Caco-2 (cell line): ENCODE results near the gene LMLN. TPM values are rescaled to one million over a fixed set of nuclear protein-coding genes. Genes with fewer than 3 reads are reported as not detected.

ENCODE experiments used
- BruUV-seq: library from RNA; stranded (reverse); fragments of 400-500 nt; replicated peaks from 2 replicates; lab custom pipeline; 2021; lab: Mats Ljungman, UMichigan
- CTCF ChIA-PET: fragments of 300-600 bp; sonication (Branson Sonifier 250); formaldehyde crosslinking; loops from one replicate; lab custom pipeline; 2022; ENCODE audit warnings: antibody characterized with exemption; lab: Charles Lee
- POLR2A ChIA-PET: fragments of 300-600 bp; sonication (Branson Sonifier 250); formaldehyde crosslinking; loops from one replicate; lab custom pipeline; 2022; ENCODE audit warnings: antibody characterized with exemption; lab: Charles Lee
- DNase-seq, 2 experiments: peaks; one replicate each; pipeline versions ENCODE4 v3.0.0 to v3.0.0-alpha.2; 2020 to 2022
- H3K27me3 ChIP-seq: replicated peaks from 2 replicates; pipeline ENCODE4 v1.6.0; 2011; ENCODE audit warnings: low read length; ENCODE audit not compliant: control insufficient read depth, insufficient read depth
- H3K36me3 ChIP-seq: 2 replicates; pipeline ENCODE4 v1.5.1; 2011; ENCODE audit warnings: low read length; ENCODE audit not compliant: control insufficient read depth, insufficient read depth
- H3K4me1 ChIP-seq: fragments of 250-450 bp; sonication (Bioruptor Pico); 2 replicates; pipeline ENCODE4 v1.5.1; 2020; ENCODE audit warnings: mild to moderate bottlenecking
- H3K4me3 ChIP-seq: 2 replicates; pipeline ENCODE4 v1.5.1; 2011; ENCODE audit warnings: low read depth, mild to moderate bottlenecking, control low read depth, low read length
- H3K9me3 ChIP-seq: fragments of 250-450 bp; sonication (Bioruptor Pico); 2 replicates; pipeline ENCODE4 v1.5.1; 2020; ENCODE audit warnings: mild to moderate bottlenecking, moderate library complexity
- H3K27ac Mint-ChIP-seq: one replicate; pipeline ENCODE4 v1.8.0; 2022; ENCODE audit warnings: mixed read lengths; ENCODE audit not compliant: unreplicated experiment
- H3K27me3 Mint-ChIP-seq: one replicate; pipeline ENCODE4 v1.8.0; 2022; ENCODE audit warnings: mixed read lengths; ENCODE audit not compliant: insufficient read depth, unreplicated experiment
- H3K36me3 Mint-ChIP-seq: one replicate; pipeline ENCODE4 v1.8.0; 2022; ENCODE audit warnings: mild to moderate bottlenecking, mixed read lengths; ENCODE audit not compliant: insufficient read depth, unreplicated experiment
- H3K4me1 Mint-ChIP-seq: one replicate; pipeline ENCODE4 v1.8.0; 2022; ENCODE audit warnings: low read depth, mixed read lengths; ENCODE audit not compliant: unreplicated experiment
- H3K4me3 Mint-ChIP-seq: one replicate; pipeline ENCODE4 v1.8.0; 2022; ENCODE audit warnings: mild to moderate bottlenecking, moderate library complexity, mixed read lengths; ENCODE audit not compliant: unreplicated experiment
- H3K9me3 Mint-ChIP-seq: one replicate; pipeline ENCODE4 v1.8.0; 2022; ENCODE audit warnings: mixed read lengths; ENCODE audit not compliant: unreplicated experiment
- CTCF ChIP-seq, 2 experiments: fragments of 200-600 bp in 1 of 2; IDR thresholded peaks; 1 replicate in 1 of 2; 2 replicates in 1 of 2; pipeline versions ENCODE4 v1.5.1 to v1.8.0; 2011 to 2022; ENCODE audit warnings: antibody characterized with exemption in 1 of 2, control low read depth in 1 of 2, inconsistent platforms in 1 of 2, low read depth in 1 of 2, low read length in 1 of 2, mild to moderate bottlenecking in 1 of 2, moderate library complexity in 1 of 2; ENCODE audit not compliant: insufficient read depth in 1 of 2, severe bottlenecking in 1 of 2, unreplicated experiment in 1 of 2
- intact Hi-C: fragments of 100-400 bp; cut with micrococcal nuclease; formaldehyde crosslinking; loops from one replicate; pipeline ENCODE4 v1.10.0; 2022; ENCODE audit not compliant: unreplicated experiment
- total RNA-seq: library from RNA; stranded (reverse); gene quantifications from 2 replicates; pipeline ENCODE4 v1.2.3, GENCODE V29; 2022

Gene LMLN
- total RNA-seq, 1 experiment from 2014 or later, result 2.4 TPM

GRCh38 chr3:198088421-198088955 is 128.5 kb downstream of the LMLN start:
- Histone ChIP-seq H3K27me3 (no peaks in the 10 kb centered on the region), H3K36me3 (no peaks in the 10 kb centered on the region), H3K4me1 (no peaks in the 10 kb centered on the region), H3K4me3 (no peak overlapping the region), H3K9me3 (no peaks in the 10 kb centered on the region)
- Mint-ChIP-seq H3K4me1 (no peaks in the 10 kb centered on the region), H3K36me3 (no peaks in the 10 kb centered on the region), H3K27me3 (peaks cover 19% of the 10 kb centered on the region), H3K4me3 (no peak overlapping the region), H3K9me3 (no peaks in the 10 kb centered on the region), H3K27ac (no peak overlapping the region)
- no TSS peak for BruUV-seq
- TF ChIP-seq CTCF (IDR thresholded peaks at IDR 0.05; ENCODE audit: insufficient read depth in 1 of 2, low read depth in 1 of 2, low read length in 1 of 2, severe bottlenecking in 1 of 2, unreplicated experiment in 1 of 2), result no peak
- CTCF ChIA-PET, result no interaction called here
- POLR2A ChIA-PET, result no interaction called here
- DNase-seq, result no peak
- intact Hi-C loops, result no loop called here

GRCh38 chr3:198090795-198091332 is 130.8 kb downstream of the LMLN start:
- CTCF ChIA-PET, result no interaction called here
- no peaks in the 10 kb centered on the region for H3K4me1 Mint-ChIP-seq
- DNase-seq, result no peak
- TF ChIP-seq CTCF (IDR thresholded peaks at IDR 0.05; ENCODE audit: insufficient read depth in 1 of 2, low read depth in 1 of 2, low read length in 1 of 2, severe bottlenecking in 1 of 2, unreplicated experiment in 1 of 2), result no peak
- intact Hi-C loops, result no loop called here
- peaks cover 15% of the 10 kb centered on the region for H3K27me3 Mint-ChIP-seq
- POLR2A ChIA-PET, result no interaction called here
- no peaks in the 10 kb centered on the region for H3K36me3 Mint-ChIP-seq
- BruUV-seq, result no TSS peak
- no peaks in the 10 kb centered on the region for H3K4me1 ChIP-seq
- no peaks in the 10 kb centered on the region for H3K9me3 ChIP-seq
- H3K4me3 Mint-ChIP-seq, result no peak overlapping the region
- no peaks in the 10 kb centered on the region for H3K9me3 Mint-ChIP-seq
- H3K36me3 ChIP-seq, result no peaks in the 10 kb centered on the region
- H3K4me3 ChIP-seq, result no peak overlapping the region
- H3K27ac Mint-ChIP-seq, result no peak overlapping the region
- no peaks in the 10 kb centered on the region for H3K27me3 ChIP-seq

GRCh38 chr3:198092276-198092675 is 132.3 kb downstream of the LMLN start:
- H3K4me3 ChIP-seq, result no peak overlapping the region
- ChIA-PET CTCF (no interaction called here), POLR2A (no interaction called here)
- H3K36me3 Mint-ChIP-seq, result no peaks in the 10 kb centered on the region
- no peaks in the 10 kb centered on the region for H3K4me1 Mint-ChIP-seq
- intact Hi-C loops, result no loop called here
- H3K4me1 ChIP-seq, result no peaks in the 10 kb centered on the region
- no peaks in the 10 kb centered on the region for H3K36me3 ChIP-seq
- H3K9me3 Mint-ChIP-seq, result no peaks in the 10 kb centered on the region
- H3K4me3 Mint-ChIP-seq, result no peak overlapping the region
- H3K27me3 Mint-ChIP-seq, result peaks cover 12% of the 10 kb centered on the region
- no peak for TF ChIP-seq CTCF (IDR thresholded peaks at IDR 0.05; ENCODE audit: insufficient read depth in 1 of 2, low read depth in 1 of 2, low read length in 1 of 2, severe bottlenecking in 1 of 2, unreplicated experiment in 1 of 2)
- H3K9me3 ChIP-seq, result no peaks in the 10 kb centered on the region
- no TSS peak for BruUV-seq
- no peak for DNase-seq
- no peaks in the 10 kb centered on the region for H3K27me3 ChIP-seq
- no peak overlapping the region for H3K27ac Mint-ChIP-seq
